ENCODE measurements around the gene SBF2.
"Not testable (repeated sequence)": the region's sequence is repeated elsewhere in the genome, so short reads cannot be mapped to it uniquely, and the experiment has no call there.

SBF2 gene

GRCh38 chr11:9943386-9944110 lies 350.5 kb downstream of the SBF2 start:
- no peak for FAIRE-seq
- DNase-seq (ENCODE audit: extremely low spot score, insufficient read length, low read depth): no peak

DNA sequence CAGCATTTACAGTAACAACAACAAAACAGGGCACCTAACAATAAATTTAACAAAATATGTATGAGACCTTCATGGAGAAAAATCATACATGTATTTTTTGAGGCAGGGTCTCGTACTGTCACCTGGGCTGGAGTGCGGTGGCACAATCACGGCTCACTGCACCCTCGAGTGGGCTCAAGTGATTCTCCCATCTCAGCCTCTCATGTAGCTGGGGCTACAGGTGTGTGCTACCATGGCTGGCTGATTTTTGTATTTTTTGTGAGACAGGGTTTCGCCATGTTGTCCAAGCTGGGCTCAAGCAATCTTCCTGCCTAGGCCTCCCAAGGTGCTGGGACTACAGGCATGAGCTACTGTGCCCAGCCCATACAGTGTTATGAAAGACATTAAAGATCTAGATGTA lies 352.0 kb downstream of the SBF2 start:
- DNase-seq (ENCODE audit: extremely low spot score, insufficient read length, low read depth): no peak
- FAIRE-seq: no peak

DNA sequence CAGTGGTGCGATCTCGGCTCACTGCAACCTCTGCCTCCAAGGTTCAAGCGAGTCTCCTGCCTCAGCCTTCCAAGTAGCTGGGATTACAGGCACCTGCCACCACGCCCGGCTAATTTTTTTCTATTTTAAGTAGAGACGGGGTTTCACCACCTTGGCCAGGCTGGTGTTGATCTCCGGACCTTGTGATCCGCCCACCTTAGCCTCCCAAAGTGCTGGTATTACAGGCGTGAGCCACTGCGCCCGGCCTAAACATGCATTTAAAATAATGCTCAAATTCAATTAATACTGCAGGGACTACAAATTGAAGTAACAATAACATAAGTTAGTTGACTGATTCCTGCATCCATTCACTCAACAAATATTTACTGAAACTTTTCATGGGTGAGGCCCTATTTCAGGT lies 354.9 kb downstream of the SBF2 start:
- DNase-seq (ENCODE audit: extremely low spot score, insufficient read length, low read depth); FAIRE-seq: not testable (repeated sequence)

GRCh38 chr11:9936754-9937153 lies 357.3 kb downstream of the SBF2 start:
- FAIRE-seq (no peak), DNase-seq (ENCODE audit: extremely low spot score, insufficient read length, low read depth) (no peak)

DNA sequence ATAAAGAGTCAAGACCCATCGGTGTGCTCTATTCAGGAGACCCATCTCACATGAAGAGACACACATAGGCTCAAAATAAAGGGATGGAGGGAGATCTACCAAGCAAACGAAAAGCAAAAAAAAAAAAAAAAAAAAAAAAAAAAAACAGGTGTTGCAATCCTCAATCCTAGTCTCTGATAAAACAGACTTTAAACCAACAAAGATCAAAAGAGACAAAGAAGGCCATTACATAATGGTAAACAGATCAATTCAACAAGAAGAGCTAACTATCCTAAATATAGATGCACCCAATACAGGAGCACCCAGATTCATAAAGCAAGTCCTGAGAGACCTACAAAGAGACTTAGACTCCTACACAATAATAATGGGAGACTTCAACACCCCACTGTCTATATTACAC lies 361.2 kb downstream of the SBF2 start:
- not testable (repeated sequence) for DNase-seq (ENCODE audit: extremely low spot score, insufficient read length, low read depth); FAIRE-seq

GRCh38 chr11:9930562-9931331 lies 363.3 kb downstream of the SBF2 start:
- DNase-seq (ENCODE audit: extremely low spot score, insufficient read length, low read depth); FAIRE-seq: not testable (repeated sequence)

DNA sequence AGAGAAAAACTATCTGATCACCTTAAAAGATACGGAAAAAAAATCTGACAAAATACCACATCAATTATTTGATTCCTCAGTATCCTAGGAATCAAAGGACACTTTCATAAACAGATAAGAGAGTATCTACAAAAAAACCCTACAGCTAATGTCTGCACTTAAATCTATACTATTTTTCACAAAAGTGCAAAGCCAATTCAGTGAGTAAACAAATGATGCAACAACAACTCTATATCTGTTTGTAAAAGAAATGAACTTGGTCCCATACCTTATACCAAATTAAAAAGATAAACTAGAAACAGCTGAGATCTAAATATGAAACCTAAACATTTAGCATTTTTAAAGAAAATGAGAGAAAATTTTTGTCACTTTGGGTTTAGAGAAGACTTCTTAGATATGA lies 366.3 kb downstream of the SBF2 start:
- DNase-seq (ENCODE audit: extremely low spot score, insufficient read length, low read depth) (no peak), FAIRE-seq (no peak)

GRCh38 chr11:9923280-9923679 lies 370.7 kb downstream of the SBF2 start:
- DNase-seq (ENCODE audit: extremely low spot score, insufficient read length, low read depth) (no peak), FAIRE-seq (no peak)

DNA sequence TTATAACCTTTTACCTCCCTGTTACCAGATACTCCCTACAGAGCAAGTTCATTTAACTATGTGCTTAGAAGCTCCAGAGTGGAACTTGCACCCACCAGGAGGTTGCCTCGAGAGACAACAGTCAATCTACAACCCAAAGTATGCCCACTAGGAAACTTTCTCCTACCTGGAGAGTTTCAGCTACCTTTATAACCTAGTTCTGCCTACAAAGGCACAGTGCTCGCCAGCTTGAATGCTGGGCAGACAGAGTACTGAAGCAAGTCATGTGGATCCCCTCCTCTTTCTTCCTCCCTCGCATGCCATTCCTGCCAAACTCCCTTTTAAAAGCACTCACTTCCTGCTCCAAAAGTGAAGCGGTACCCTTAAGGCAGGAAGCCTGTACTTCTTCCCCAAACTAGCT lies 371.2 kb downstream of the SBF2 start:
- FAIRE-seq (no peak), DNase-seq (ENCODE audit: extremely low spot score, insufficient read length, low read depth) (no peak)

DNA sequence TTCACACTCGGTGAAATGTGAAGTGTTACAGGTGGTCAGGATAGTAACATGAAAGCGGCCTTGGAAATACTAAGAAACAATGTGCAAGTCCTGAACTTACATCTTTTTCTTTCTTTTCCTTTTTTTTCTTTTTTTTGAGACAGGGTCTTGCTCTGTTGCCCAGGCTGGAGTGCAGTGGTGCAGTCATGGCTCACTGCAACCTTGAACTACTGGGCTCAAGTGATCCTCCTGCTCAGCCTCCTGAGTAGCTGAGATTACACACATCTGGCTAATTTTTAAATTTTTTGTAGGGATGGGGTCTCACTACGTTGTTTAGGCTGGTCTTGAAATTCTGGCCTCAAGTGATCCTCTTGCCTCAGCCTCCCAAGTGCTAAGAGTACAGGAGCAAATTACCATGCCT lies 377.5 kb downstream of the SBF2 start:
- FAIRE-seq (no peak), DNase-seq (ENCODE audit: extremely low spot score, insufficient read length, low read depth) (no peak)

DNA sequence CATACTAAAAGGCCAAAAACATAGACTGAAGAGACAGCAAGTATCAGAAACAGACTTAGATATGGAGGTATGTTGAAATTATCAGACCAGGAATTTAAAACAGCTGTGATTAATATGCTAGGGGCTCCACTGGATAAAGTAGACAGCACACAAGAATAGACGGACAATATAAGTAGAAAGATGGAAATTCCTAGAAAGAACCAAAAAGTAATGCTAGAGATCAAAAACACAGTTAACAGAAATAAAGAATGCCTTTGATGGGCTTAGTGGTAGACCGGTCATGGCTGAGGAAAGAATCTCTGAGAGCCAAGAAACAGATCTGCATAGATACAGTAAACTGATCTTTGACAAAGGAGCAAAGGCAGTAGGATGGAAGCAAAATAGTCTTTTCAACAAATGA lies 380.0 kb downstream of the SBF2 start:
- FAIRE-seq (no peak), DNase-seq (ENCODE audit: extremely low spot score, insufficient read length, low read depth) (no peak)

DNA sequence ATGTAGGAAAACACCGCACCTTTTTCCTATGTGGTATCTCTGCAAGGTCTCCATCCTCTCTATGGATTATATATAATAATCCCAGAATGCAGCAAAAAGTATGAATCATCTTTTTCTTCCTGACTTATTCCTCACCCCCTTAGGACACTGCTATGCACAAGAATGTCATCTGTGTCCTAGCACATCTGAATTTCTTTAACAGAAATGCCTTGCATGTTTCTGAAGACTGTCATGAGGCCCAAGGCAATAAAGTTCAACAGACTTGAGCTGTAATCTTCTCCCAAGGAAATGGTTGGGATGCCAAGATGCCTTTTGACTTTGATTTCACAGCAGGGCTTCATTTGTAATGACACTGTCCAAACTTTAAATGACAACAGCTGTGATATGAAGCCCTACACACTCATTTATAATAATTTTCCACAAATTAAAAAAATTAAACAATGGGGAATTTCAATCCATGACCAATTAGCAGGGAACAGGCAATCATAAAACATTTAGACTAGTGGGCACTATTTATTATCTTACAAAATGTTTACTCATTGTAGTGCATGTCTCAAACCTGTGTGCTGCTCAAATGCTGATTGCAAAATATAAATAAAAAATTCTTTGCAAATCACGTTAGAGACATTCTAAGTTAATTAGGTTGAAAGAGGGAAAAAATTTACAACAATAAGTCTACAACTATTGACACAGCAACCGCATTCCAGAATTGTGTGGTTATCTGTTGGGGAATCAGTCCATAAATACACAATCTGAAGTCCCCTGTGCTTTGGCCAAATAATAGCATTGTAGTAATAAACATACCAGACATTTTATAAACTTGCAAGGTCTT lies 387.8 kb downstream of the SBF2 start:
- no peak for DNase-seq (ENCODE audit: extremely low spot score, insufficient read length, low read depth)
- no peak for FAIRE-seq

DNA sequence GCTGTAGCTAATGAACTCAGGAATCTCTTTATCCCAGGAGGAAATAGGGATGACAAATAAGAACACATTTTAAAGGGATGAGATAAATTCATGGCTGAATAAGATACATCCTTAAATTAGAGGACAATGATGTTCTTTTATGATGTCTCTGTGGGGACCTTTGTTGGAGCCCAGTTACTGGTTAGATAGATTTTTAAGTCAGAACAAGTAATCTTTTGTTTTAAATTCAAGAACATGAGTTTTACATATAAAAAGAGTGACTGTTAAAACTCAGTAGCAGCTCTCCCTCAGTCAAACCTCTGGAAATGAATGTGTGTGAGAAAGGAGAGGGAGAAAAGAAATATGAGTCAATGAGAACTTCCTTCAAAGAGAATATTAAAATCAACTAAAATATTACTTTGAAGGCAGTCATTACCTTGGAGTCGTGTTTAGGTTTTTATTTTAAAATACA lies 388.5 kb downstream of the SBF2 start:
- FAIRE-seq (no peak), DNase-seq (ENCODE audit: extremely low spot score, insufficient read length, low read depth) (no peak)

DNA sequence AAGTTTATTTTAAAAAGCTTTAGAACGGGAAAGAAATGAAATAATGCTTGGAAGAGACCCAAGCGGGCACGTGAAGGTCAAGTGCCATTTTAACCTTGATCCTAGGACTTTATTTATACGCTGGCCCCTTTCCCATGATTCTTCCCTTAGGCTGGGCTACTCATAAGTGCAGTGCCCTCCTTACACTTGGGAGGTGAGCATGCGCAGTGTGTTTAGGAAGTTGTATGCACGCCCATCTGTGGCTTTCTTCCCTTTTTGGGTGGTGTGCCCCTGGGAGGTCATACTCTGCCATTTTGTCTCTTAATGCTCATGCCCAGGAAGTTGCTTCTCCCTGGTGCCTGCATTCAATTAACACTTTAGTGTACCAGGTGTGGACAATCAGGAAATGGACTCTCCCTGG lies 390.4 kb downstream of the SBF2 start:
- DNase-seq (ENCODE audit: extremely low spot score, insufficient read length, low read depth): no peak
- no peak for FAIRE-seq

DNA sequence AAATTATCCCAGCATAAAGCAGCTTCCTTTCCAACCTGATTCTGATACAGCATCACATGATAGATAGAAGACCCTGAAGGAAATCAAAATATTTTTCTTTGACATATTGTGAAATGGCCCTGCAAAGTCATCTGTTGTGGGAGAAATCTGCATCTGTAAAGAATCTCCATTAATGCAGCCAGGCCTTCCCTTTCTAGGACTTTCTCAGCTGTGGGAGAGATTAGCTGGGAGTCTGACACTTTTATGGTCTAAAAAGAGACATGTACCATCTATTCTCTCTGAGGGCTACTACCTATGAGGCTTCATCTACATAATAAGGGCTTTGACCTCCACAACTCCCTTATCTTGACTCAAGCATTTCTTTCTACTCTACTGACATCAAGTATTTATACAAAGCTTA lies 392.1 kb downstream of the SBF2 start:
- no peak for FAIRE-seq
- DNase-seq (ENCODE audit: extremely low spot score, insufficient read length, low read depth): no peak

DNA sequence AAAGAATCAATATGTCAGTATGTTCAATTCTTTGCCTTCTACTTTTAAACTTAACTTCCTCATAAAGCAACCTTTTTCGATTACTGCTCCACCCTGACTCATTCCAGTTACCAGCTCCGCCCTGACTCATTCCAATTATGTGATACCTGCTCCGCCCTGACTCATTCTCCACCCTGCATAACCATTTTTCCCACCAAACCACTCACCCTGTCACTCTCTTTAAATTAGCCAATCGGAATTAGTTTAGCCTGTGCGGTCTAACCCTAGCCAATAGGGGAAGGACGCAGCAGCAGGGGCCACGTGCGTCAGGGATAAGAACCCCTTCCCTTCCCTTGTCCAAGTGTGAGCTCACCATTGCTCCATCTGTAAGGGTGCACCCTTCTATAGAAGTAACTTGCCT lies 393.8 kb downstream of the SBF2 start:
- FAIRE-seq; DNase-seq (ENCODE audit: extremely low spot score, insufficient read length, low read depth): not testable (repeated sequence)

- FAIRE-seq (no peak), DNase-seq (ENCODE audit: extremely low spot score, insufficient read length, low read depth) (no peak)
These were observed 394.3 kb downstream of the SBF2 start for GRCh38 chr11:9899676-9900075.

DNA sequence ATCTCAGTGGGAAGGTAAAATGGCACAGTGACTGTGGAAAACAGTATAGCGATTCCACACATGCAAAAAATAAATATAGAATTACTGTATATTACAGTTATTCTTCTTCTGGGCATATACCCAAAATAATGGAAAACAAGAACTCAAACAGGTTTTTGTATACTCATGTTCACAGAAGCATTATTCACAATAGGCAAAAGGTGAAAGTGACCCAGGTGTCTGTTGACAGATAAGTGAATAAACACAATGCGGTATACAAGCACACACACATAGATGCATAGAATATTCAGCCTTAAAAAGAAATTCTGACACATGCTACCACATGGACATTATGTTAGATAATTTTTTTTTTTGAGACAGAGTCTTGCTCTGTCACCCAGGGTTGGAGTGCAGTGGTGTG lies 397.1 kb downstream of the SBF2 start:
- FAIRE-seq (no peak), DNase-seq (ENCODE audit: extremely low spot score, insufficient read length, low read depth) (no peak)

GRCh38 chr11:9895006-9895405 lies 399.0 kb downstream of the SBF2 start:
- DNase-seq (ENCODE audit: extremely low spot score, insufficient read length, low read depth): no peak
- no peak for FAIRE-seq

- FAIRE-seq (no peak), DNase-seq (ENCODE audit: extremely low spot score, insufficient read length, low read depth) (no peak)
These were observed 400.5 kb downstream of the SBF2 start for GRCh38 chr11:9893474-9893873.

- FAIRE-seq (no peak), DNase-seq (ENCODE audit: extremely low spot score, insufficient read length, low read depth) (no peak)
These were observed 405.1 kb downstream of the SBF2 start for GRCh38 chr11:9888938-9889337.

Measured in GM18507 (cell line).